HL-60 (cell line): ENCODE data around the gene XRCC4.

Source experiments
- CTCF ChIP-seq: IDR thresholded peaks from one replicate; pipeline ENCODE4 v1.5.1; 2011; ENCODE audit warnings: low read length, control low read depth, inconsistent platforms; ENCODE audit not compliant: insufficient read depth
- GABPA ChIP-seq: IDR thresholded peaks from 2 replicates; pipeline ENCODE4 v1.6.1; 2012; ENCODE audit warnings: low read depth
- POLR2AphosphoS5 ChIP-seq: IDR thresholded peaks from 2 replicates; pipeline ENCODE4 v1.6.1; 2012; ENCODE audit warnings: low read depth
- REST ChIP-seq: IDR thresholded peaks from 2 replicates; pipeline ENCODE4 v1.6.1; 2012; ENCODE audit warnings: low read depth; ENCODE audit not compliant: insufficient replicate concordance

- no peak for TF ChIP-seq CTCF
- no peak for TF ChIP-seq REST
- no peak for TF ChIP-seq POLR2AphosphoS5
- TF ChIP-seq GABPA: no peak
Measured at GRCh38 chr5:83146441-83146840, 69.1 kb downstream of the XRCC4 start.
